HG03139 (cell line): ENCODE results near the gene TSR3.

Experiments
- ATAC-seq: cut with Tn5 transposase; IDR thresholded peaks from one replicate; pipeline ENCODE4 v1.9.1; 2021; ENCODE audit not compliant: unreplicated experiment

Gene TSR3

GRCh38 chr16:1351582-1352362, at the start of gene TSR3, which contains the start of gene GNPTG:
TSS of gene TSR3 (minus strand) at chr16:1351878. CDS start at chr16:1351804, 74 bp downstream.
TSS of gene GNPTG (plus strand) at chr16:1351931. CDS start at chr16:1351966, 35 bp downstream.
- peak; percentile 64 for ATAC-seq

- no peak for ATAC-seq
These were observed 49.5 kb upstream of the TSR3 start for GRCh38 chr16:1401061-1401757.

GRCh38 chr16:1398826-1399581, 47.3 kb upstream of the TSR3 start:
- ATAC-seq, result no peak

GRCh38 chr16:1398351-1398750, 46.7 kb upstream of the TSR3 start:
- no peak for ATAC-seq

GRCh38 chr16:1397779-1398178, 46.1 kb upstream of the TSR3 start:
- no peak for ATAC-seq

- no peak for ATAC-seq
These were observed 43.9 kb upstream of the TSR3 start for GRCh38 chr16:1395444-1396031.

GRCh38 chr16:1394367-1394951, 42.8 kb upstream of the TSR3 start:
- no peak for ATAC-seq

- no peak for ATAC-seq
These were observed 42.0 kb upstream of the TSR3 start for GRCh38 chr16:1393613-1394176.

GRCh38 chr16:1392826-1393225, 41.1 kb upstream of the TSR3 start:
- ATAC-seq, result no peak

- no peak for ATAC-seq
These were observed 38.6 kb upstream of the TSR3 start for GRCh38 chr16:1390239-1390779.

GRCh38 chr16:1389762-1390161, 38.1 kb upstream of the TSR3 start:
- no peak for ATAC-seq

GRCh38 chr16:1387331-1387730, 35.7 kb upstream of the TSR3 start:
- ATAC-seq, result no peak

- no peak for ATAC-seq
These were observed 33.6 kb upstream of the TSR3 start for GRCh38 chr16:1385232-1385631.

GRCh38 chr16:1383556-1383955, 31.9 kb upstream of the TSR3 start:
- no peak for ATAC-seq

- no peak for ATAC-seq
These were observed 30.1 kb upstream of the TSR3 start for GRCh38 chr16:1381612-1382406.

- ATAC-seq, result no peak
These were observed 28.5 kb upstream of the TSR3 start for GRCh38 chr16:1380195-1380594.

GRCh38 chr16:1379304-1380076, 27.8 kb upstream of the TSR3 start:
- ATAC-seq, result no peak

GRCh38 chr16:1378804-1379303, 27.2 kb upstream of the TSR3 start:
- no peak for ATAC-seq
